Measurements from ENCODE around the gene TPTE2. TPM values are rescaled to one million over a fixed set of nuclear protein-coding genes. Genes with fewer than 3 reads are reported as not detected.

TPTE2 gene
- total RNA-seq, 4 donors from 2014 or later = 0.43 TPM; not detected in 3

DNA sequence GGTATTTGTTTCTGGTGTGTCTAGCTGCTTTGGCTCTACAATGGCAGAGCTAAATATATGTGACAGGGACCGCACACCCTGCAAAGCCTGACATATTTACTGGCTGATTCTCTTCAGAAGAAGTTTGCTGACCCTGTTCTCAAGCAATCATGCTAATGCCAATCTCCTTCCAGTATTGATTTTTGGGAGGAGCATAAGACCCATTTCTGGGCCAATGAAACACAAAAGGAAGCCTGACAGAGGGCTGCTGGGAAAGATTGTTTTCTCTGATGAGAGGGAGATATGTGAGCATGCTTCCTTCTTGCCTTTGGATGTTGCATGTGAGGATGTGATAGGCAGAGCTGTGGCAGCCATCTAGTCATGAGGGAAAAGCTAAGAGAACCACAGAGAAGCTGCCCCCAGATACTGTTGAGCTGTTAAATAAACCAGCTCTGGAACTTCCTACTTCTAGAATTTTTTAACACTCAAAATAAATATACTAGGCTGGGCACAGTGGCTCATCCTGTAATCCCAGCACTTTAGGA is 31.4 kb upstream of the TPTE2 start:
- intact Hi-C loops (cut with DNase I; ENCODE audit: low total_unique reads) = no loop called here
- H3K4me1 ChIP-seq = no peaks in the 10 kb centered on the region
- no peak overlapping the region for H3K4me3 ChIP-seq
- no peaks in the 10 kb centered on the region for H3K27me3 ChIP-seq
- H3K36me3 ChIP-seq = no peaks in the 10 kb centered on the region
- no peak for DNase-seq
- TF ChIP-seq POLR2A (IDR thresholded peaks at IDR 0.05) = no peak
- TF ChIP-seq, protein P1, sequence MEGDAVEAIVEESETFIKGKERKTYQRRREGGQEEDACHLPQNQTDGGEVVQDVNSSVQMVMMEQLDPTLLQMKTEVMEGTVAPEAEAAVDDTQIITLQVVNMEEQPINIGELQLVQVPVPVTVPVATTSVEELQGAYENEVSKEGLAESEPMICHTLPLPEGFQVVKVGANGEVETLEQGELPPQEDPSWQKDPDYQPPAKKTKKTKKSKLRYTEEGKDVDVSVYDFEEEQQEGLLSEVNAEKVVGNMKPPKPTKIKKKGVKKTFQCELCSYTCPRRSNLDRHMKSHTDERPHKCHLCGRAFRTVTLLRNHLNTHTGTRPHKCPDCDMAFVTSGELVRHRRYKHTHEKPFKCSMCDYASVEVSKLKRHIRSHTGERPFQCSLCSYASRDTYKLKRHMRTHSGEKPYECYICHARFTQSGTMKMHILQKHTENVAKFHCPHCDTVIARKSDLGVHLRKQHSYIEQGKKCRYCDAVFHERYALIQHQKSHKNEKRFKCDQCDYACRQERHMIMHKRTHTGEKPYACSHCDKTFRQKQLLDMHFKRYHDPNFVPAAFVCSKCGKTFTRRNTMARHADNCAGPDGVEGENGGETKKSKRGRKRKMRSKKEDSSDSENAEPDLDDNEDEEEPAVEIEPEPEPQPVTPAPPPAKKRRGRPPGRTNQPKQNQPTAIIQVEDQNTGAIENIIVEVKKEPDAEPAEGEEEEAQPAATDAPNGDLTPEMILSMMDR (IDR thresholded peaks at IDR 0.05) = no peak
- H3K9me3 ChIP-seq = no peaks in the 10 kb centered on the region
- no peak overlapping the region for H3K27ac ChIP-seq

DNA sequence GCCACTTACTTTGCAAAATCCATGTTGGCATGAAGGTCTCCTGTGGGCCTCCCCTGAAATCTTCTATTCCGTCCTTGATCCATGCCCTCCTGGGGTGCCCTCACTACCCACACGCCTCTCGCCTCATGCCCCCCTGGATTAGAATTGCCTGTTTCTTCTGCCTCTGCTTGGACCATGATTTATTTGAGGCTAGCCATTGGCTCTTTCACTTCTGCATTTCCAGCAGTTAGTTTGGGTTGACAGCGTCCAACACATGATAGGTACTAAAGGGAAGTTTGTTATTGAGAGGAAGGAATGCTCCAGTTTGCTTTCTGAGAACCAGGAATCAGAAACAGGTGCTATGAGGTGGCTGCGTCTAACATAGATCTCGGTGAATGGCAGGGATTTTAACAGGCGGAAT is 30.5 kb upstream of the TPTE2 start:
- H3K4me1 ChIP-seq = no peaks in the 10 kb centered on the region
- no peaks in the 10 kb centered on the region for H3K27me3 ChIP-seq
- no peak overlapping the region for H3K4me3 ChIP-seq
- H3K9me3 ChIP-seq = no peaks in the 10 kb centered on the region
- DNase-seq = no peak
- TF ChIP-seq POLR2A (IDR thresholded peaks at IDR 0.05) = no peak
- TF ChIP-seq, protein P1 (IDR thresholded peaks at IDR 0.05) = no peak
- intact Hi-C loops (cut with DNase I; ENCODE audit: low total_unique reads) = no loop called here
- no peaks in the 10 kb centered on the region for H3K36me3 ChIP-seq
- no peak overlapping the region for H3K27ac ChIP-seq

DNA sequence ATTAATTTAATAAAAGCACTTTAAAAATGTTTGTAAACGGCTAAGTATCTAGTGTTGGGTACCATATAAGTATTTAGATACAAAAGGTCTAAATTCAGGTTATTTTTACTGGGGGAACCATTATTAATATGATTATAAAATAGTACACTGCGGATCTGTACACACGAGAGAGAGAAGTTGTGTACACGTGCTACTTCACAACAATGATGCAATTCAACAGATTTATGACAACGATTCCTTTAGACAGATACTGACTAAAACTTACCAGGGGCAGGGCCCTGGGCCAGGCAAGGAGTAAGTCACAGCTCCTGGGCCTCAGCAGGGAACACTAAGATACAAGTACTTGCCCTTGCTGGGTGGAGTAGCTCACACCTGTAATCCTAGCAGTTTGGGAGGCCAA is 29.1 kb upstream of the TPTE2 start:
- H3K4me3 ChIP-seq = no peak overlapping the region
- TF ChIP-seq POLR2A (IDR thresholded peaks at IDR 0.05) = no peak
- TF ChIP-seq, protein P1 (IDR thresholded peaks at IDR 0.05) = no peak
- no peaks in the 10 kb centered on the region for H3K4me1 ChIP-seq
- H3K36me3 ChIP-seq = no peaks in the 10 kb centered on the region
- no peaks in the 10 kb centered on the region for H3K9me3 ChIP-seq
- no peak overlapping the region for H3K27ac ChIP-seq
- H3K27me3 ChIP-seq = no peaks in the 10 kb centered on the region
- DNase-seq = no peak
- intact Hi-C loops (cut with DNase I; ENCODE audit: low total_unique reads) = no loop called here

DNA sequence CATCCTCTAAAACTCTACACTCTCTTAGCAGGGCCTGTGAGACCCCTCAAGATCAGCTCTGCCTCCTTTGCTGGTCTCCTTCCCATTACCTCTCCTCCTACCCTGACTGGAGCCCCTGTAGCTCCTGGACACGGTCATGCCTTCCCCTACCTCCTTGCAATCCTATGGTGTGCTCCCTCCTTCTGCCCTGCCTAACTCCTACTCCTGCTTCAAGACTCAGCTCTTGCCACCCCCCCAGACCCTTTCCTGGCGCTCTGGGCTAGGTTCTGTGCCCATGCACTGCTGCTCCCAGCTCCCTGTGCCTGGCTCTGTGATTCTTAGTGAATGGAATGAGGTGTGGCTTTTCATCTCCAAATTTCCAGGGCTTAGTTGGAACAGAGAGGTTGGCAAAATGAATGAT is 28.0 kb upstream of the TPTE2 start:
- H3K27ac ChIP-seq = no peak overlapping the region
- no peaks in the 10 kb centered on the region for H3K4me1 ChIP-seq
- no peak for DNase-seq
- H3K4me3 ChIP-seq = no peak overlapping the region
- no peaks in the 10 kb centered on the region for H3K27me3 ChIP-seq
- intact Hi-C loops (cut with DNase I; ENCODE audit: low total_unique reads) = no loop called here
- TF ChIP-seq, protein P1 (IDR thresholded peaks at IDR 0.05) = no peak
- no peak for TF ChIP-seq POLR2A (IDR thresholded peaks at IDR 0.05)
- H3K9me3 ChIP-seq = no peaks in the 10 kb centered on the region
- H3K36me3 ChIP-seq = no peaks in the 10 kb centered on the region

DNA sequence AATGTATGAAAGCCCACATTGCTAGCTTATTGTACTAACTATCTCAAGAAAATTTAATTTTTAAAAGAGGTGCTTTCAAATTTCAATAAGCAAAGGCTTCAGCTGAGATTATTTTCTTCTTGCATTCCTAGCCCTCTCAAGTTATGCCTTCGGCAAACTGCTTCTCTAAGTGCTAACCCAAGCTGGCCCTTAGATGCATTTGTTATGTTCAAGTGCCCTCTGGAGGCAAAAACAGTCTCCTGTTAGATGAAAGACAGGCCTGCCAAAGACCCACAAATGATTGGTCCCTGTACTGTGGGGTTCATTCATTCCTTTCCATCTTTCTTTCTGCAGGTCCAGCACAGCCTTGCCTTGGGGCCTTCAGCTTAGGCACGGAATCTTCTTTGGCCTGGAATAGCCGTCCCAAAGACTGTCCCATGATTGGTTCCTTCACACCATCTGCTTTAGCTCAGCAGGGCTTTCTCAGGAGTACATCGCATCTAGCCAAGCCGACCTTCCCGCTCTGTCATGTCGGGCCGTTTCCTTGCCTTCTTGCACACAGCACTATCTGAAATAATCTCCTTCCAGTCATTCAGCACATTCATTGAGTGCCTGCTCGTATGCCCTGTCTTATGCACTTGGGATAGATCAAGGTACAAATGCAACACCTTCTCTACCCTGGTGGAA is 26.4 kb upstream of the TPTE2 start:
- H3K4me3 ChIP-seq = no peak overlapping the region
- intact Hi-C loops (cut with DNase I; ENCODE audit: low total_unique reads) = no loop called here
- H3K36me3 ChIP-seq = no peaks in the 10 kb centered on the region
- no peak for DNase-seq
- H3K27me3 ChIP-seq = no peaks in the 10 kb centered on the region
- H3K27ac ChIP-seq = no peak overlapping the region
- H3K4me1 ChIP-seq = no peaks in the 10 kb centered on the region
- no peaks in the 10 kb centered on the region for H3K9me3 ChIP-seq
- TF ChIP-seq, protein P1 (IDR thresholded peaks at IDR 0.05) = peak in 3 of 4 experiments; percentile 19 to 41 (median 30)
- TF ChIP-seq POLR2A (IDR thresholded peaks at IDR 0.05) = no peak

Measured in uterus (tissue), 4 donors.